Esophagus squamous epithelium (tissue), 4 donors: ENCODE results near the gene EHD4.

Source experiments
- CTCF ChIP-seq, 6 experiments: fragments of 450-650 bp in 4 of 6; fragments of 200-600 bp in 2 of 6; sonication (generic) in 2 of 6; IDR thresholded peaks; one replicate each; pipeline ENCODE4 v1.5.1; 2016 to 2019; ENCODE audit warnings: antibody characterized with exemption in 6 of 6, mild to moderate bottlenecking in 4 of 6, moderate library complexity in 4 of 6
- POLR2A ChIP-seq, 4 donors: fragments of 450-650 bp; IDR thresholded peaks; one replicate each; pipeline ENCODE4 v1.6.1; 2017; ENCODE audit warnings: antibody characterized with exemption in 4 of 4, mild to moderate bottlenecking in 4 of 4, moderate library complexity in 3 of 4

GRCh38 chr15:41917767-41918430, 54.5 kb downstream of the EHD4 start:
- no peak for TF ChIP-seq CTCF (IDR thresholded peaks at IDR 0.05)
- TF ChIP-seq POLR2A (IDR thresholded peaks at IDR 0.05): no peak
